ENCODE results near the gene CCDC150. TPM values are rescaled to one million over a fixed set of nuclear protein-coding genes. Genes with fewer than 3 reads are reported as not detected.

CCDC150 gene
- total and polyA plus RNA-seq, 8 donors, result 2.8 to 23.3 (median 13.2) TPM

DNA sequence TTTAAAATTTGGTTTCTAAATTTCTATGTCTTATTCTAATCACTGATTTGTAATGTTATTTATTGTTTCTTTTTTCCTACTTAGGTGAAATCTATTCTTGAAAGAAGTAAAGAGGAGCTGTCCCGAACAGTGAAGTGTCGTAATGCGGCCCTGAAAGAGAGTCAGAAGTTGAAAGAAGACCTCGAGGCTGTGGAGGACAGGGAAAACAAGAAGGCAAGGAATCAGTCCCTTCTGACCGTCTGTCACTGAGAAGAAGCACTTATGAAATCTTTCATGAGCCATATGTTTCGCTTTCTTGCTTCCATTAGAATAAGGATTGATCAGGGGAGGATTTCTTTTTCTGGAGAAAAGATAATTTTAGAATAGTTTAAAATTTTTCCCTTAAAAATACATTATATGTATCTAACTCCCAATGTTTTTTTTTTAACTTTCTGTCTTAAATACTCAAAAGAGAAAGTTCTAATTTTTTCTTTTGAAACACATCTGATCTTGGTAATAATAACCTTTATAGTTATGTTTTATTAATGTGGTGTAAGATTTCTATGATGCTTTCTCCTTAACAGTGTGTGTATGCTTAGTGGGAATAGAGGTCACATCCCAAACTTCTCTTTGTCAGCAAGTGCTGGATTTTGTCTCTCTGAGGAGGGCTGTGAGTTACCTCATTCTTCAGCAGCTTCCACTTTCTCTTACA, 79.0 kb downstream of the CCDC150 start:
- intact Hi-C loops (cut with DNase I), result no loop called here
- Histone ChIP-seq H3K27ac (no peak overlapping the region), H3K27me3 (no peaks in the 10 kb centered on the region), H3K4me1 (no peaks in the 10 kb centered on the region), H3K9me3 (no peaks in the 10 kb centered on the region), H3K36me3 (no peaks in the 10 kb centered on the region), H3K4me3 (no peak overlapping the region)
- DNase-seq (no peak), ATAC-seq (no peak)
- TF ChIP-seq, protein P1, sequence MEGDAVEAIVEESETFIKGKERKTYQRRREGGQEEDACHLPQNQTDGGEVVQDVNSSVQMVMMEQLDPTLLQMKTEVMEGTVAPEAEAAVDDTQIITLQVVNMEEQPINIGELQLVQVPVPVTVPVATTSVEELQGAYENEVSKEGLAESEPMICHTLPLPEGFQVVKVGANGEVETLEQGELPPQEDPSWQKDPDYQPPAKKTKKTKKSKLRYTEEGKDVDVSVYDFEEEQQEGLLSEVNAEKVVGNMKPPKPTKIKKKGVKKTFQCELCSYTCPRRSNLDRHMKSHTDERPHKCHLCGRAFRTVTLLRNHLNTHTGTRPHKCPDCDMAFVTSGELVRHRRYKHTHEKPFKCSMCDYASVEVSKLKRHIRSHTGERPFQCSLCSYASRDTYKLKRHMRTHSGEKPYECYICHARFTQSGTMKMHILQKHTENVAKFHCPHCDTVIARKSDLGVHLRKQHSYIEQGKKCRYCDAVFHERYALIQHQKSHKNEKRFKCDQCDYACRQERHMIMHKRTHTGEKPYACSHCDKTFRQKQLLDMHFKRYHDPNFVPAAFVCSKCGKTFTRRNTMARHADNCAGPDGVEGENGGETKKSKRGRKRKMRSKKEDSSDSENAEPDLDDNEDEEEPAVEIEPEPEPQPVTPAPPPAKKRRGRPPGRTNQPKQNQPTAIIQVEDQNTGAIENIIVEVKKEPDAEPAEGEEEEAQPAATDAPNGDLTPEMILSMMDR (IDR thresholded peaks at IDR 0.05), result no peak

DNA sequence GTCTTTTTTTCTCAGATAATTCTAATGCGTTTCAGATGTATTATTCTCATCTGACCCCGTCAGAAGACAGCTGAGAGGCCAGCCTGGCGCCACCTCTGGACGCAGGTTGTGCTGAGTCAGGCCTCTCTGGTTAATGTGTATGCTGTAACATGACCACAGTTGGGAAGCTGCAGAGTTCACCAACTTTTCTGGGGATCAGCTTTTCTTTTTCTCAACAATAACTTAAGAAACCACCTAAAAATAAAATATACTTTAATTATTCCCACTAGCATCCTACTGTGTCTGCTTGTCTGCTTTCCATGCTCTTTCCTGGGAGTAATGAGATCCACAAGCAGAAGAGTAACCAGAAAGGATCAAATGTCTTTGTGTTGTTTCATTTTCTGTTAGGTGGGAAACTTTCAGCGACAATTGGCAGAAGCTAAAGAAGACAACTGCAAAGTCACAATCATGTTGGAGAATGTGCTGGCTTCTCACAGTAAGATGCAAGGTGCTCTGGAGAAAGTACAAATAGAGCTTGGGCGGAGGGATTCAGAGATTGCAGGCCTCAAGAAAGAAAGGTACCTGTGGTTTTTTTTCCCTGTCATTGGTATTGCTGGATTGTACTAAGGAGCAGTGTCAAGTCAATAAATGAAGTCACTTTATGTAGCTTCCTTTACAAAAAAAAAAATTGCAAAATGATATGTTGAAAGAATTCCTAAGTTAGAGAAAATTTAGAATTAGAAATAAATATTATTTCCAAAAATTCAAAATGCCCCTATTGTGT, 79.8 kb downstream of the CCDC150 start:
- Histone ChIP-seq H3K36me3 (no peaks in the 10 kb centered on the region), H3K9me3 (no peaks in the 10 kb centered on the region), H3K27ac (no peak overlapping the region), H3K4me3 (no peak overlapping the region), H3K27me3 (no peaks in the 10 kb centered on the region), H3K4me1 (no peaks in the 10 kb centered on the region)
- intact Hi-C loops (cut with DNase I), result no loop called here
- ATAC-seq (peak; percentile 72), DNase-seq (peak in 2 of 4 donors; percentile 16 to 76)
- TF ChIP-seq, protein P1 (IDR thresholded peaks at IDR 0.05), result no peak

DNA sequence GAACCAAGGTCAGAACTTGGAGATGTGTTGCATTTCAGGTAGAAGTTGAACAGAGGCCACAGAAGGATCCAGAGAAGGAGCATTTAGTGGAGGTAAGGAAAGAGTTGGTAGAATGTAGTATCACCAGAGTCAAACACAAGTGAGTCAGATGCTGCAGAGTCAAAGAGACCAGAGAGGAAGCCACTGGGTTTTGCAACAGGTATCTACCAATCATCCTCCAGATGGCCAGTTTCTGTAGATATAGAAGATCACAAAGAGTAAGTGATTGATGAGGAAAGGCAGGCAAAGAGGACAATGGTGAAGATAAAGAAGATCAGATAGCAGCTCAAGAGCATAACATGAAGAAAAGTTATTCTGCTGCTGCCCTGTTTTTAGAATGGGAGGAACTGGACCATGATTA, 84.1 kb downstream of the CCDC150 start:
- Histone ChIP-seq H3K9me3 (no peaks in the 10 kb centered on the region), H3K4me3 (no peak overlapping the region), H3K27ac (no peak overlapping the region), H3K27me3 (no peaks in the 10 kb centered on the region), H3K36me3 (no peaks in the 10 kb centered on the region), H3K4me1 (no peaks in the 10 kb centered on the region)
- DNase-seq, result no peak
- TF ChIP-seq, protein P1 (IDR thresholded peaks at IDR 0.05), result no peak
- no peak for ATAC-seq
- intact Hi-C loops (cut with DNase I), result no loop called here

DNA sequence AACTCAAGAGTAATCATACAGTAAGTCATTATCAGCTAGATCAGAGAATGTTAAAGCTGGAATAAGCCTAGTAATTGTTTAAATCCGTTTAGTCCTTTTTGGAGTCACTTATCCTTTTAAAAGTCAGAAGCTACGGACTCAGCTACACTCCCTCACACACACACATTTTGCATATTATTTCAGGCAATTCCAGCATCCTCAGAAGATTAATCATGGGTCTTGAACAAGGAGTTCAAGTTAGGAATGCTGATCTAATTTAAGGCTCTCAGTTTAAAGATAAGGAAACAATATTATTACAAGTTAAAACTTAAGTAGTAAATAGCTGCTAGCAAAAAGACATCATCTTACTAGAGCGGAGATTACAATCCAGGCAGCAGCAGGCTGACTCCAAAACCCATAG, 85.7 kb downstream of the CCDC150 start:
- Histone ChIP-seq H3K27me3 (no peaks in the 10 kb centered on the region), H3K27ac (no peak overlapping the region), H3K4me1 (no peaks in the 10 kb centered on the region), H3K4me3 (no peak overlapping the region), H3K36me3 (no peaks in the 10 kb centered on the region), H3K9me3 (no peaks in the 10 kb centered on the region)
- TF ChIP-seq, protein P1 (IDR thresholded peaks at IDR 0.05), result no peak
- intact Hi-C loops (cut with DNase I), result no loop called here
- DNase-seq (no peak), ATAC-seq (no peak)

DNA sequence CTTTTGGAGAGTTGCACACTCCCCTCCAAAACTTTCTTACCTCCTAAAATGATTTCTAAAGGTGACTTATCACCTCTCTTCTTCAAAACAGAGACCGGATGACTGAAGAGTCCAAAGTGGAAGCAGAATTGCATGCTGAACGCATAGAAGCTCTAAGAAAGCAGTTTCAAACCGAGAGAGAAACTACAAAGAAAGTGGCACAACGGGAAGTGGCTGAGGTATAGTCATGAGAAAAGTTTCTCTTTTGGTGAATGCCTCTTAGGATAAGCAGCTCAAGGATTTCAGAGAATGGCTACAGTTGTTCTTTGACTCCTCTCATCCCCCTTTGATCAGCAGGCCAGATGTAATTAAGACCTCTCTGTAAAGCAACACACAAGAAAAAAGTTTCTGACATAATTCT, 86.4 kb downstream of the CCDC150 start:
- H3K27ac ChIP-seq, result no peak overlapping the region
- H3K4me1 ChIP-seq, result no peaks in the 10 kb centered on the region
- TF ChIP-seq, protein P1 (IDR thresholded peaks at IDR 0.05), result no peak
- no peaks in the 10 kb centered on the region for H3K36me3 ChIP-seq
- no peak overlapping the region for H3K4me3 ChIP-seq
- H3K27me3 ChIP-seq, result no peaks in the 10 kb centered on the region
- DNase-seq, result no peak
- no peak for ATAC-seq
- no peaks in the 10 kb centered on the region for H3K9me3 ChIP-seq
- intact Hi-C loops (cut with DNase I), result no loop called here
